K562 (cell line): Measurements from ENCODE around the gene GDPD2. TPM values are rescaled to one million over a fixed set of nuclear protein-coding genes. Genes with fewer than 3 reads are reported as not detected.

ENCODE experiments used
- BCL6 ChIP-seq: fragments of 250-450 bp; sonication (Bioruptor Pico); IDR thresholded peaks from 2 replicates; pipeline ENCODE4 v1.4.0; 2020
- FOXP1 ChIP-seq: sonication (generic); formaldehyde crosslinking; IDR thresholded peaks from 2 replicates; pipeline ENCODE4 v1.8.0; 2022; ENCODE audit warnings: mild to moderate bottlenecking, missing genetic modification reagents
- GTF2E2 ChIP-seq: fragments of 200-800 bp; sonication (Bioruptor generic); IDR thresholded peaks from 2 replicates; pipeline ENCODE4 v1.6.1; 2016; ENCODE audit warnings: missing genetic modification characterization, missing compliant biosample characterization
- HSF4 ChIP-seq: fragments of 250-450 bp; sonication (Bioruptor Pico); IDR thresholded peaks from 2 replicates; pipeline ENCODE4 v2.1.2; 2022; ENCODE audit warnings: mild to moderate bottlenecking, moderate library complexity, borderline replicate concordance
- MTA2 ChIP-seq: fragments of 450-650 bp; IDR thresholded peaks from 2 replicates; pipeline ENCODE4 v1.6.1; 2016; ENCODE audit warnings: low read depth
- NCOR1 ChIP-seq: fragments of 450-650 bp; IDR thresholded peaks from 2 replicates; pipeline ENCODE4 v1.6.1; 2016; ENCODE audit warnings: mild to moderate bottlenecking, moderate library complexity
- RAD51 ChIP-seq: fragments of 450-650 bp; IDR thresholded peaks from 2 replicates; pipeline ENCODE4 v1.7.1; 2016; ENCODE audit warnings: low read depth, mild to moderate bottlenecking, borderline replicate concordance
- SMARCE1 ChIP-seq: fragments of 450-650 bp; IDR thresholded peaks from 2 replicates; pipeline ENCODE4 v1.7.1; 2016; ENCODE audit warnings: mild to moderate bottlenecking
- SNIP1 ChIP-seq: fragments of 450-650 bp; IDR thresholded peaks from 2 replicates; pipeline ENCODE4 v1.7.1; 2017; ENCODE audit warnings: low read depth, mild to moderate bottlenecking
- ZNF197 ChIP-seq: fragments of 200-800 bp; sonication (Bioruptor generic); IDR thresholded peaks from 2 replicates; pipeline ENCODE4 v1.6.1; 2016; ENCODE audit warnings: low read depth, missing genetic modification characterization, missing compliant biosample characterization
- polyA plus RNA-seq, 8 experiments: library from polyadenylated mRNA; depleted of rRNA in 4 of 8; stranded (reverse) in 5 of 8; unstranded in 3 of 8; fragments of >200 nt; fragmentation: Nextera tagmentation in 2 of 8; fragmentation: Illumina TruSeq in 1 of 8; extraction: Ambion mirVana in 2 of 8; extraction: Trizol in 1 of 8; gene quantifications; 2 replicates each; pipeline versions ENCODE4 v1.2.1 to v1.2.3, GENCODE V29; 2011 to 2014; ENCODE audit warnings: inconsistent platforms in 1 of 8, missing spikeins in 1 of 8
- total RNA-seq, 7 experiments: library from RNA; depleted of rRNA in 6 of 7; stranded (reverse); fragments of >200 nt in 6 of 7; fragmentation: Illumina TruSeq in 2 of 7; extraction: Trizol in 2 of 7; gene quantifications; 2 replicates each; pipeline versions ENCODE4 v1.2.1 to v1.2.3, GENCODE V29; 2011 to 2021; ENCODE audit warnings: low replicate concordance in 1 of 7
- TF ChIP-seq, protein P1 (sequence below), 2 experiments: fragments of 450-650 bp in 1 of 2; IDR thresholded peaks; 2 replicates each; pipeline ENCODE4 v1.6.1; 2011 to 2017; ENCODE audit warnings: low read depth in 2 of 2, antibody characterized with exemption in 1 of 2, borderline replicate concordance in 1 of 2, low read length in 1 of 2, mild to moderate bottlenecking in 1 of 2, mixed read lengths in 1 of 2; ENCODE audit not compliant: control insufficient read depth in 1 of 2
- TF ChIP-seq, protein P2 (sequence below), 2 experiments: fragments of 450-650 bp; IDR thresholded peaks; 2 replicates each; pipeline ENCODE4 v1.6.1; 2016; ENCODE audit warnings: mild to moderate bottlenecking in 2 of 2, borderline replicate concordance in 1 of 2, low read depth in 1 of 2, moderate library complexity in 1 of 2
- TF ChIP-seq, protein P3 (sequence below): fragments of 250-450 bp; sonication (Bioruptor Pico); IDR thresholded peaks from 2 replicates; pipeline ENCODE4 v1.9.0; 2021; ENCODE audit warnings: mild to moderate bottlenecking
- TF ChIP-seq, protein P4 (sequence below): fragments of 250-450 bp; sonication (Bioruptor Pico); IDR thresholded peaks from 2 replicates; pipeline ENCODE4 v1.8.0; 2021; ENCODE audit warnings: mild to moderate bottlenecking, moderate library complexity

GDPD2 gene
- total and polyA plus RNA-seq, 9 of the 15 experiments (the other 6 are each of a cell fraction or from before 2014, with no cell fraction given): not detected

DNA sequence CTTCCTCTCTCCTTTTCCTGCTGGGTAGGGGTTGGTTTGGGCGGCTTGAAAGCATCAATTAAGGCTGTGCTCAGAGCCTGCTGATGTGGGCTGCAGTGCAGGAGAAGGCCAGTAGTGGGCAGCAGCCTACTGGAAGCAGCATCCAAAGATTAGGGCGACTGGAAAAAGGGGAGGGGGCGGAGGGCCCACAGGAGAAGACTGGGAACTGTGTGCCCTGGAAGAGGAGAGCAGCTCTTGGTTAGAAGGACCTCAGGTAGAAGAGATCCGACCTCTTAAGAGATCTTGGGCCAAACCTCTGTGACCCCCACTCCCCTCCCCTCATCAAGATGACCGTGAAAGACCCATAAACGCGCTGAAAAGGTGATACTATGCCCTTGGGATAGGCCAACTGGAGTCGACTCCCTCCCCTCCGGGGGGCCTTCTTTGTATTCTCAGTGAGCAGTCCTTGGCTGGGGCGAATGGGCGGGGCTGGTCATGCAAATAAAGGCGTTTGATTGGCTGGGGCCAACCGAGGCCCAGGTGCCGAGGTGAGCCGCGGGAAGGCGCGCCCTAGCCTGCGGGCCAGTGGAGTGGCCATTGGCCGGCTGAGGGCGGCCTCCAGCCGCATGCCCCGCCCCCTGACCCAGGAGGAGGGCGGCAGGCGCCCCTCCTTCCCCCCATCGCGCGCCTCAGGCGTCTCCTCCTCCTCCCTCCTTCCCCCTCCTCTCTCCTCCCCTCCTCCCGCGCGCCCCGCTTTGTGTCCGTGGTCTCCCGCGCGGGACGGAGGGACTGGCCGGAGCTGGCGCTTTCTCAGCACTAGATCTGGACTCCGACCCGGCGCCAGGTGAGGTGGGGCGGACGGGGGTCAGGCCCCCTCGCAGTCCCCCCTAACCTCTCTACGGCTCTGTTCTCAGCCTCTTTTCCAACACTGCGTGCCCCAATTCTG is 31.6 kb downstream of the GDPD2 start (continued):
- TF ChIP-seq GTF2E2 (tag) (no peak), HSF4 (CRISPR knock-in tag) (no peak), RAD51 (no peak), ZNF197 (no peak), BCL6 (CRISPR knock-in tag) (no peak), SMARCE1 (no peak), NCOR1 (no peak), SNIP1 (no peak), MTA2 (no peak), FOXP1 (CRISPR knock-in tag) (no peak)
- TF ChIP-seq, protein P1, sequence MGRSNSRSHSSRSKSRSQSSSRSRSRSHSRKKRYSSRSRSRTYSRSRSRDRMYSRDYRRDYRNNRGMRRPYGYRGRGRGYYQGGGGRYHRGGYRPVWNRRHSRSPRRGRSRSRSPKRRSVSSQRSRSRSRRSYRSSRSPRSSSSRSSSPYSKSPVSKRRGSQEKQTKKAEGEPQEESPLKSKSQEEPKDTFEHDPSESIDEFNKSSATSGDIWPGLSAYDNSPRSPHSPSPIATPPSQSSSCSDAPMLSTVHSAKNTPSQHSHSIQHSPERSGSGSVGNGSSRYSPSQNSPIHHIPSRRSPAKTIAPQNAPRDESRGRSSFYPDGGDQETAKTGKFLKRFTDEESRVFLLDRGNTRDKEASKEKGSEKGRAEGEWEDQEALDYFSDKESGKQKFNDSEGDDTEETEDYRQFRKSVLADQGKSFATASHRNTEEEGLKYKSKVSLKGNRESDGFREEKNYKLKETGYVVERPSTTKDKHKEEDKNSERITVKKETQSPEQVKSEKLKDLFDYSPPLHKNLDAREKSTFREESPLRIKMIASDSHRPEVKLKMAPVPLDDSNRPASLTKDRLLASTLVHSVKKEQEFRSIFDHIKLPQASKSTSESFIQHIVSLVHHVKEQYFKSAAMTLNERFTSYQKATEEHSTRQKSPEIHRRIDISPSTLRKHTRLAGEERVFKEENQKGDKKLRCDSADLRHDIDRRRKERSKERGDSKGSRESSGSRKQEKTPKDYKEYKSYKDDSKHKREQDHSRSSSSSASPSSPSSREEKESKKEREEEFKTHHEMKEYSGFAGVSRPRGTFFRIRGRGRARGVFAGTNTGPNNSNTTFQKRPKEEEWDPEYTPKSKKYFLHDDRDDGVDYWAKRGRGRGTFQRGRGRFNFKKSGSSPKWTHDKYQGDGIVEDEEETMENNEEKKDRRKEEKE (IDR thresholded peaks at IDR 0.05; ENCODE audit: borderline replicate concordance in 1 of 2, control insufficient read depth in 1 of 2, low read depth in 2 of 2, low read length in 1 of 2): no peak
- TF ChIP-seq, protein P2, sequence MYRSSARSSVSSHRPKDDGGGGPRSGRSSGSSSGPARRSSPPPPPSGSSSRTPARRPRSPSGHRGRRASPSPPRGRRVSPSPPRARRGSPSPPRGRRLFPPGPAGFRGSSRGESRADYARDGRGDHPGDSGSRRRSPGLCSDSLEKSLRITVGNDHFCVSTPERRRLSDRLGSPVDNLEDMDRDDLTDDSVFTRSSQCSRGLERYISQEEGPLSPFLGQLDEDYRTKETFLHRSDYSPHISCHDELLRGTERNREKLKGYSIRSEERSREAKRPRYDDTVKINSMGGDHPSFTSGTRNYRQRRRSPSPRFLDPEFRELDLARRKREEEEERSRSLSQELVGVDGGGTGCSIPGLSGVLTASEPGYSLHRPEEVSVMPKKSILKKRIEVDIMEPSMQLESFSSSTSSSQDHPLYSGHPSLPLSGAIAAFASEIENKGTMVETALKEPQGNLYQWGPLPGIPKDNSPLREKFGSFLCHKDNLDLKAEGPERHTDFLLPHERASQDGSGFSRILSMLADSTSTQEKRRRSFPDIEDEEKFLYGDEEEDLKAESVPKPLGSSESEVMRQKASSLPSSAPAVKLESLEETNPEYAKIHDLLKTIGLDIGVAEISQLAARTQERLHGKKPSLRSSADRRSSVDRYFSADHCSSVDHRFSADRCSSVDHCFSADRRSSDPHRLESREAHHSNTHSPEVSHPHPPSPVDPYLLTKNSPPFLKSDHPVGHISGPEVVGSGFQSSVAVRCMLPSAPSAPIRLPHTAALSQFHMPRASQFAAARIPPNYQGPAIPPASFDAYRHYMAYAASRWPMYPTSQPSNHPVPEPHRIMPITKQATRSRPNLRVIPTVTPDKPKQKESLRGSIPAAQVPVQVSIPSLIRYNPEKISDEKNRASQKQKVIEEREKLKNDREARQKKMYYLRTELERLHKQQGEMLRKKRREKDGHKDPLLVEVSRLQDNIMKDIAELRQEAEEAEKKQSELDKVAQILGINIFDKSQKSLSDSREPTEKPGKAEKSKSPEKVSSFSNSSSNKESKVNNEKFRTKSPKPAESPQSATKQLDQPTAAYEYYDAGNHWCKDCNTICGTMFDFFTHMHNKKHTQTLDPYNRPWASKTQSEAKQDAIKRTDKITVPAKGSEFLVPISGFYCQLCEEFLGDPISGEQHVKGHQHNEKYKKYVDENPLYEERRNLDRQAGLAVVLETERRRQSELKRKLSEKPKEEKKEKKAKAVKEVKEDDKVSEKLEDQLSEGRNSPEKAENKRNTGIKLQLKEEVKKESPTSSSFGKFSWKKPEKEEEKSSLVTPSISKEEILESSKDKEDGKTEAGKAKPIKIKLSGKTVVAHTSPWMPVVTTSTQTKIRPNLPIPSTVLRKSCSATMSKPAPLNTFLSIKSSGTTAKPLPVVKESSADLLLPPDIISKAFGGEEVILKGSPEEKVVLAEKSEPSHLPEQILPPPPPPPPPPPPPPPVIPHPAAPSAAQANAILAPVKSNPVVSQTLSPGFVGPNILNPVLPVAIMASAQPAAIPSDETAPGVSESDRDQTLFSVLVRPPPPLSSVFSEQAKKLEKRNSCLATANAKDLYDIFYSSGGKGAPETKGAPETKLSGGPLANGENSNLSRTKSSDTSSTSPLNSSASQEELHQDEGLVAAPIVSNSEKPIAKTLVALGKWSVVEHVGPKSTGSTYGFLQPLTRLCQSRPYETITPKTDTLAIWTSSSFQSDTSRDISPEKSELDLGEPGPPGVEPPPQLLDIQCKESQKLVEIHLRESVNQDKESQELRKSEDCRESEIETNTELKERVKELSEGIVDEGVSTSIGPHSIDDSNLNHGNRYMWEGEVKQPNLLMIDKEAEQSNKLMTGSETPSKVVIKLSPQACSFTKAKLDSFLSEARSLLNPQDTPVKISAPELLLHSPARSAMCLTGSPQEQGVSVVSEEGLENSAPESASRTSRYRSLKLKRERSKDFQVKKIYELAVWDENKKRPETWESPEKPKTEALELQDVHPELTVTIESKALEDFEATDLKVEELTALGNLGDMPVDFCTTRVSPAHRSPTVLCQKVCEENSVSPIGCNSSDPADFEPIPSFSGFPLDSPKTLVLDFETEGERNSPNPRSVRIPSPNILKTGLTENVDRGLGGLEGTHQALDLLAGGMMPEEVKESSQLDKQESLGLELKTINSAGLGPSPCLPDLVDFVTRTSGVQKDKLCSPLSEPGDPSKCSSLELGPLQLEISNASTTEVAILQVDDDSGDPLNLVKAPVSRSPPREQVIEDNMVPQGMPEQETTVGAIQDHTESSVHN (IDR thresholded peaks at IDR 0.05; ENCODE audit: borderline replicate concordance in 1 of 2, low read depth in 1 of 2): no peak
- TF ChIP-seq, protein P3, sequence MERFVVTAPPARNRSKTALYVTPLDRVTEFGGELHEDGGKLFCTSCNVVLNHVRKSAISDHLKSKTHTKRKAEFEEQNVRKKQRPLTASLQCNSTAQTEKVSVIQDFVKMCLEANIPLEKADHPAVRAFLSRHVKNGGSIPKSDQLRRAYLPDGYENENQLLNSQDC (CRISPR knock-in tag): no peak
- TF ChIP-seq, protein P4, sequence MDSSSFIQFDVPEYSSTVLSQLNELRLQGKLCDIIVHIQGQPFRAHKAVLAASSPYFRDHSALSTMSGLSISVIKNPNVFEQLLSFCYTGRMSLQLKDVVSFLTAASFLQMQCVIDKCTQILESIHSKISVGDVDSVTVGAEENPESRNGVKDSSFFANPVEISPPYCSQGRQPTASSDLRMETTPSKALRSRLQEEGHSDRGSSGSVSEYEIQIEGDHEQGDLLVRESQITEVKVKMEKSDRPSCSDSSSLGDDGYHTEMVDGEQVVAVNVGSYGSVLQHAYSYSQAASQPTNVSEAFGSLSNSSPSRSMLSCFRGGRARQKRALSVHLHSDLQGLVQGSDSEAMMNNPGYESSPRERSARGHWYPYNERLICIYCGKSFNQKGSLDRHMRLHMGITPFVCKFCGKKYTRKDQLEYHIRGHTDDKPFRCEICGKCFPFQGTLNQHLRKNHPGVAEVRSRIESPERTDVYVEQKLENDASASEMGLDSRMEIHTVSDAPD (CRISPR knock-in tag): no peak
